Astrocyte (in vitro differentiated cells and primary cell): ENCODE data around the gene NAV2.

Source experiments
- EZH2 ChIP-seq: IDR thresholded peaks from 2 replicates; pipeline ENCODE4 v1.6.1; 2012; ENCODE audit warnings: mild to moderate bottlenecking, low read length, inconsistent platforms; ENCODE audit not compliant: insufficient read depth
- TF ChIP-seq, protein P1 (sequence below): IDR thresholded peaks from 2 replicates; pipeline ENCODE4 v1.5.1; 2011; ENCODE audit warnings: low read depth, mild to moderate bottlenecking, inconsistent platforms, low read length, moderate library complexity; ENCODE audit not compliant: insufficient read depth

DNA sequence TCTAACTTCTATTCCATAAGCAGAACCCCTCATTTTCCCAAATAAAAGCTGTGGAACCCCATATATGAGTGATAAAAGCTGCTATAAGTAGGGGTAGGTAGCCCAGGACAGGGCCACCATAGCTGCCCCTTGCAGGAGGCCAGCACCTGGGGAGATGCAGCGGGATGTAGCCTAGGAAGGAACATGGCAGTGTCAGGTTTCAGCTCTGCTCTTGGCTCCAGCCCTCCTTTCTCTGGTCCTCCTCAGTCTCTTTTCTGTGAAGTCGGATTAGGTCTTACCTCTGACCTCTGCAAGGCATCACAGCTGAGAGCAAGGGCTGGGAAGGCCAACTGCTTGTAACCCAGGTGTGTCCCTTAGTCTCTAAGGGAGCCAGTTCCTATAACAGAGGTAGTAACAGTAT, 135.6 kb downstream of the NAV2 start:
- TF ChIP-seq, protein P1, sequence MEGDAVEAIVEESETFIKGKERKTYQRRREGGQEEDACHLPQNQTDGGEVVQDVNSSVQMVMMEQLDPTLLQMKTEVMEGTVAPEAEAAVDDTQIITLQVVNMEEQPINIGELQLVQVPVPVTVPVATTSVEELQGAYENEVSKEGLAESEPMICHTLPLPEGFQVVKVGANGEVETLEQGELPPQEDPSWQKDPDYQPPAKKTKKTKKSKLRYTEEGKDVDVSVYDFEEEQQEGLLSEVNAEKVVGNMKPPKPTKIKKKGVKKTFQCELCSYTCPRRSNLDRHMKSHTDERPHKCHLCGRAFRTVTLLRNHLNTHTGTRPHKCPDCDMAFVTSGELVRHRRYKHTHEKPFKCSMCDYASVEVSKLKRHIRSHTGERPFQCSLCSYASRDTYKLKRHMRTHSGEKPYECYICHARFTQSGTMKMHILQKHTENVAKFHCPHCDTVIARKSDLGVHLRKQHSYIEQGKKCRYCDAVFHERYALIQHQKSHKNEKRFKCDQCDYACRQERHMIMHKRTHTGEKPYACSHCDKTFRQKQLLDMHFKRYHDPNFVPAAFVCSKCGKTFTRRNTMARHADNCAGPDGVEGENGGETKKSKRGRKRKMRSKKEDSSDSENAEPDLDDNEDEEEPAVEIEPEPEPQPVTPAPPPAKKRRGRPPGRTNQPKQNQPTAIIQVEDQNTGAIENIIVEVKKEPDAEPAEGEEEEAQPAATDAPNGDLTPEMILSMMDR = no peak
- no peak for TF ChIP-seq EZH2
